Endothelial cell (in vitro differentiated cells): Measurements from ENCODE around the gene APBB2. TPM values are rescaled to one million over a fixed set of nuclear protein-coding genes. Genes with fewer than 3 reads are reported as not detected.
"Not testable (repeated sequence)": the region's sequence is repeated elsewhere in the genome, so short reads cannot be mapped to it uniquely, and the experiment has no call there.

Experiments
- DNase-seq: peaks from one replicate; pipeline ENCODE4 v3.0.0; 2021; ENCODE audit warnings: low spot score
- H3K27ac Mint-ChIP-seq: one replicate; pipeline ENCODE4 v1.8.0; 2021; ENCODE audit warnings: mixed read lengths, inconsistent platforms; ENCODE audit not compliant: unreplicated experiment
- H3K27me3 Mint-ChIP-seq: one replicate; pipeline ENCODE4 v1.8.0; 2021; ENCODE audit warnings: mild to moderate bottlenecking, moderate library complexity, mixed read lengths, inconsistent platforms; ENCODE audit not compliant: unreplicated experiment
- H3K36me3 Mint-ChIP-seq: one replicate; pipeline ENCODE4 v1.8.0; 2021; ENCODE audit warnings: mild to moderate bottlenecking, low read depth, mixed read lengths, inconsistent platforms; ENCODE audit not compliant: unreplicated experiment
- H3K4me1 Mint-ChIP-seq: one replicate; pipeline ENCODE4 v1.8.0; 2021; ENCODE audit warnings: mild to moderate bottlenecking, mixed read lengths, inconsistent platforms; ENCODE audit not compliant: unreplicated experiment
- H3K4me3 Mint-ChIP-seq: one replicate; pipeline ENCODE4 v1.8.0; 2021; ENCODE audit warnings: mild to moderate bottlenecking, mixed read lengths, inconsistent platforms; ENCODE audit not compliant: unreplicated experiment
- H3K9me3 Mint-ChIP-seq: one replicate; pipeline ENCODE4 v1.8.0; 2021; ENCODE audit warnings: mixed read lengths, inconsistent platforms; ENCODE audit not compliant: unreplicated experiment
- CTCF ChIP-seq: fragments of 200-600 bp; sonication (generic); IDR thresholded peaks from one replicate; pipeline ENCODE4 v1.5.0; 2021; ENCODE audit warnings: antibody characterized with exemption; ENCODE audit not compliant: unreplicated experiment
- total RNA-seq: library from RNA; stranded (reverse); fragmentation: NEBNext Ultra II Directional; extraction: Animal tissue kit (Norgen Biotek cat#: 25700); gene quantifications from one replicate; pipeline ENCODE4 v1.2.1, GENCODE V29; 2021; ENCODE audit not compliant: unreplicated experiment

Gene APBB2
- total RNA-seq, 1 donor from 2014 or later, result 103 TPM

- no peak for TF ChIP-seq CTCF
- Mint-ChIP-seq H3K4me3 (peak overlapping the region; percentile 5), H3K36me3 (peaks cover 50% of the 10 kb centered on the region), H3K9me3 (no peaks in the 10 kb centered on the region), H3K27ac (peak overlapping the region; percentile 95), H3K27me3 (peaks cover 13% of the 10 kb centered on the region), H3K4me1 (peaks cover 37% of the 10 kb centered on the region)
- peak; percentile 37 for DNase-seq
Observed at GRCh38 chr4:41050880-41051775, 163.2 kb downstream of the APBB2 start.

- Mint-ChIP-seq H3K27me3 (peaks cover 12% of the 10 kb centered on the region), H3K4me1 (peaks cover 35% of the 10 kb centered on the region), H3K9me3 (no peaks in the 10 kb centered on the region), H3K4me3 (peak overlapping the region; percentile 74), H3K27ac (peak overlapping the region; percentile 95), H3K36me3 (peaks cover 51% of the 10 kb centered on the region)
- no peak for DNase-seq
- TF ChIP-seq CTCF, result no peak
Observed at GRCh38 chr4:41050116-41050515, 164.2 kb downstream of the APBB2 start.

- Mint-ChIP-seq H3K36me3 (peaks cover 52% of the 10 kb centered on the region), H3K4me1 (peaks cover 29% of the 10 kb centered on the region)
- H3K27ac Mint-ChIP-seq, H3K4me3 Mint-ChIP-seq, H3K9me3 Mint-ChIP-seq, H3K27me3 Mint-ChIP-seq, DNase-seq: not testable (repeated sequence)
Observed at GRCh38 chr4:41049176-41049575, 165.2 kb downstream of the APBB2 start.

- TF ChIP-seq CTCF, result no peak
- Mint-ChIP-seq H3K4me1 (no peaks in the 10 kb centered on the region), H3K36me3 (peaks cover 42% of the 10 kb centered on the region), H3K4me3 (peak overlapping the region; percentile 47), H3K27me3 (peaks cover 3% of the 10 kb centered on the region), H3K27ac (no peak overlapping the region), H3K9me3 (peaks cover 6% of the 10 kb centered on the region)
- no peak for DNase-seq
Observed at GRCh38 chr4:41044791-41045190, 169.6 kb downstream of the APBB2 start.

- Mint-ChIP-seq H3K36me3 (peaks cover 42% of the 10 kb centered on the region), H3K9me3 (peaks cover 6% of the 10 kb centered on the region), H3K27me3 (peaks cover 3% of the 10 kb centered on the region), H3K4me3 (no peak overlapping the region), H3K27ac (no peak overlapping the region), H3K4me1 (no peaks in the 10 kb centered on the region)
- DNase-seq, result no peak
- TF ChIP-seq CTCF, result peak; percentile 46
Observed at GRCh38 chr4:41044165-41044564, 170.2 kb downstream of the APBB2 start.
